Inflammatory macrophage treated with lipopolysaccharide for 1 hour (primary cell): ENCODE data around the gene OR6B3.
A peak's percentile ranks its signal among the peaks of the same experiment; 100 is the strongest.
"Not testable (repeated sequence)": the region's sequence is repeated elsewhere in the genome, so short reads cannot be mapped to it uniquely, and the experiment has no call there.

ENCODE experiments used
- DNase-seq, 2 donors: peaks; one replicate each; pipeline ENCODE4 v3.0.0-alpha.2; 2020 to 2022

The OR6B3 gene

GRCh38 chr2:240053173-240054155, at the start of gene OR6B3:
Gene OR6B3 (minus strand): TSS chr2:240053521.
- DNase-seq: no peak

DNA sequence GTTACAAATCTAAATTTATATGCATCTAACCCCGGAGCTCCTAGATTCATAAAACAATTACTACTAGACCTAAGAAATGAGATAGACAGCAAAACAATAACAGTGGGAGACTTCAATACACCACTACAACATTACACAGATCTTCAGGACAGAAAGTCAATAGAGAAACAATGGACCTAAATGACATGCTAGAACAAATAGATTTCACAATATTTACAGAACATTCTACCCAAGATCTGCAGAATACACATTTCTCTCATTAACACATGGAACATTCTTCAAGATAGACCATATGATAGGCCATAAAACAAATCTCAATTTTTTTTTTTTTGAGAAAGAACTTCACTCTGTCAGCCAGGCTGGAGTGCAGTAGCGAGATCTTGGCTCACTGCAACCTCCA, 45.0 kb upstream of the OR6B3 start:
- DNase-seq: no peak

- DNase-seq: no peak
Observed at GRCh38 chr2:240095556-240096523, 42.5 kb upstream of the OR6B3 start.

- no peak for DNase-seq
Observed at GRCh38 chr2:240089306-240089705, 36.0 kb upstream of the OR6B3 start.

- DNase-seq: no peak
Observed at GRCh38 chr2:240086563-240086962, 33.2 kb upstream of the OR6B3 start.

DNA sequence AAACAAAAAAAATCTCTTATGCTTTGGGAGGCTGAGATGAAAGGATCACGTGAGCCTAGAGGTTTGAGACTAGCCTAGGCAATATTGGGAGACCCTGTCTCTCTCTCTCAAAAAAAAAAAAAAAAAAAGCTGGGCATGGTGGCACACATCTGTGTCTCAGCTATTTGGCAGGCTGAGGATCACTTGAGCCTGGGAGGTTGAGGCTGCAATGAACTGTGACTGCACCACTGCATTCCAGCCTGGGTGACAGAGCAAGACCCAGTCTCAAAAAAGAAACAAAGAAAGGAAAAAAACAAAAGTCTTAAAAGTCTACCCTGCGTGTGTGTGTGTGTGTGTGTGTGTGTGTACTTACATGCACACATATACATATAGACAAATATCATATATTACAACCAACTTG, 25.3 kb upstream of the OR6B3 start:
- no peak for DNase-seq

GRCh38 chr2:240077442-240077841, 24.1 kb upstream of the OR6B3 start:
- DNase-seq: no peak

DNA sequence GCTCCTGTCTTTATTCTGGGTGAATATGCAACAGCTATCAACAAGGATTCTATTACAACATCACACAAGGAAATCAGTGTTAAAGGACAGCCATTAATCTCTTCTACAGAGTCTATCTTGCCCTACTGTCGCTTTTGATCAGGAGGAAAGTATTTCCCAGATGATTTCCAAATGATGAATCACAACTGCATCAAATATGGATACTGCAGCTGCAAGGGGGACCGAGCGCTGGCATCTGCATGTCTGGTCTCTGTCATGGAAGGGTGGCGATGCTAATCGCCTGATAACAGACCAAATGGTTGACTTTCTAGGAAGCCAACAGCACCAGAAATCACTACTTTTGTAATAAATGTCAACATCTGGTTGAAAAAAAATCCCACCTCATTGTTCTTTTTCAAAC, 21.2 kb upstream of the OR6B3 start:
- DNase-seq: no peak

DNA sequence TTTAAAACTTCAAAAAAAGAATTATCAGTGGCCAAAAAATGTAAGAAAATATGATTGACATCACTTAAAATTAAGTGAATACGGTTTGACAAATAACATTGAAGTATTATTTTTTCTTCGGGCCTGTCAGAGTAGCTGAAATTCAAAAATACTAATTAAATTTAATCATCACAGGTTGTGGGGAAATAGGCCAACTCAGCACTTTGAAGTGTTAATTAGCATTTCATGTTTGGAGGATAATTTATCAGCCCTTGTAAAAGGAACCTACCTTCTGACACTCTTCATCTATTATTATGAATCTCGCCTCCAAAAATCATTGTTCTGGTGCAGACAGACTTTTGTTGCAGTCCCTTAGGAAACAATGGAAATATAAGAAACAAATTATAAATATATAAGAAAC, 17.6 kb upstream of the OR6B3 start:
- DNase-seq: no peak

DNA sequence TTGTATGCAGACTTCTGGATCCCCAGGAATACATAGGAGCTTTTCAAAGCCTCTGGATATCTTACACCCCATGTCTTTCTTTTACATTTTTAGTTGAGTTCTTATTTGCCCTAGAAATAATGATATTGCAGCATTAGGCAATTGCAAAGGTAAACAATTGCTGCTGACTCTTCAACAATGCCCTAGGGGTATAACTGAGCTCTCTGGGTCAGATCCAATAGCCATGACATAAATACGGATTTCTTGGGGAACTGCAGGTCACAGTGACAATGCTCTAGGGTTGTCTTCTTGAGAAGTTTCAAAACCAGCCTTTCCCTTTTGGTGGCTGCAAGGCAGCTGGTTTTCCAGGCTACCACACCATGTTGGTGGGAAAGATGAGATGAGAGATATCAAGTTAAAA, 16.5 kb upstream of the OR6B3 start:
- no peak for DNase-seq

- no peak for DNase-seq
Observed at GRCh38 chr2:240068193-240068592, 14.9 kb upstream of the OR6B3 start.

GRCh38 chr2:240066489-240066888, 13.2 kb upstream of the OR6B3 start:
- no peak for DNase-seq

GRCh38 chr2:240064898-240065297, 11.6 kb upstream of the OR6B3 start:
- DNase-seq: no peak

- peak; percentile 33 to 75 for DNase-seq
Observed at GRCh38 chr2:240060977-240061591, 7.8 kb upstream of the OR6B3 start.

DNA sequence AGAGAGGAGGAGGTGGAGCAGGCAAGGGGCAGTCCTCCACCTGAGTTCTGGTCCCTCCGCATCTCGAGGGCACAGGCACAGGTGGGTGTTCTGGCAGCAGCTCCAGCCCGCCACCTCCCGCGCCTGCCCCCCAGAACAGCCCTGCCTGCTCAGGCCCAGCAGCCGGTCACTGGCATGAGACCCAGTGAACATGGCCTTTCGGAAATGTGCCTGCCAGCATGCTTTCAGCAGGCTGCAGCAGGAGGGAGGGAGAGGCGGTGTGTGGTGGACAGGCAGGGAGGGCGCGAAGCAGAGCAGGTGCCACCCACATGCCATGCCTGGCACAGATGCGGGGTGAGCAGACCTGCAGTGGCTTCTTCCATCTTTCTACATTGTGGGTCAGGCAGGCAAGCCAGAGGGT, 3.4 kb upstream of the OR6B3 start:
- no peak for DNase-seq

GRCh38 chr2:240055177-240055917, 2.0 kb upstream of the OR6B3 start:
- no peak for DNase-seq

- DNase-seq: no peak
Observed at GRCh38 chr2:240052524-240052923, 797 bp downstream of the OR6B3 start.

- DNase-seq: no peak
Observed at GRCh38 chr2:240051697-240052096, 1.6 kb downstream of the OR6B3 start.

GRCh38 chr2:240050278-240050677, 3.0 kb downstream of the OR6B3 start:
- DNase-seq: no peak

GRCh38 chr2:240048237-240048636, 5.1 kb downstream of the OR6B3 start:
- no peak for DNase-seq

DNA sequence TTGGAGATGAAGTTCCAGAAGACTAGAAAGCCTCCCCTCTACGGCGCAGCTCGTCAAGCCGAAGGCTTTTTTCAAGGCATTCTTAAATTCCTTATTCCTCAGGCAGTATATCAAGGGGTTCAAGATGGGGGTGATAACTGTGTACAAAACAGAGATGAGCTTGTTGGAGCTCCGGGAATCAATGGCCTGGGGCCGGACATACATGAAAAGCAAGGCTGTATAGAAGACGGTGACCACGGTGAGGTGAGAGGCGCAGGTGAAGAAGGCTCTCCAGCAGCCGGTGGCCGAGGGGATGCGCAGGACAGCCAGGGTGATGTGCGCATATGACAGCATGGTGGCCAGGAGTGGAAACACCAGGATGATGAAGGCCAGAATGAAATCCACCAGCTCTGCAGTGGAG, 8.2 kb downstream of the OR6B3 start:
- DNase-seq: no peak

DNA sequence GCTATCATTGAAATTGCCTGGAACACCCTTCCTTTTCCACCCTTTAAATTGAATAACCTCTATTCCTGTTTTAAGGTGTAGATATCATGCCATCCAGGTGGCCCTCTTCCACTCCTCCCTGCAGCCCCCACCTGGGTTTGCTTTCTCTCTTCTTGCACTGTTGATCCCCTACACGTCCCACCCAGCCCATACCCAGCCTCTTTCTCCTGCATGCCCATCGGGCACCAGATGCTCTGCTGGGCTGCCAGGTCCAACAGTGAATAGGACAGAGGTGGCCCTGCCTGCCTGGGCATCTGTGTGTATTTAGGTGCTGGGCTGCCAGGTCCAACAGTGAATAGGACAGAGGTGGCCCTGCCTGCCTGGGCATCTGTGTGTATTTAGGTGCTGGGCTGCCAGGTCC, 9.2 kb downstream of the OR6B3 start:
- not testable (repeated sequence) for DNase-seq
